HG03460 (cell line): ENCODE results near the gene TRIM63.

ENCODE experiments used
- ATAC-seq: cut with Tn5 transposase; IDR thresholded peaks from one replicate; pipeline ENCODE4 v1.9.1; 2021; ENCODE audit not compliant: unreplicated experiment

The TRIM63 gene

DNA sequence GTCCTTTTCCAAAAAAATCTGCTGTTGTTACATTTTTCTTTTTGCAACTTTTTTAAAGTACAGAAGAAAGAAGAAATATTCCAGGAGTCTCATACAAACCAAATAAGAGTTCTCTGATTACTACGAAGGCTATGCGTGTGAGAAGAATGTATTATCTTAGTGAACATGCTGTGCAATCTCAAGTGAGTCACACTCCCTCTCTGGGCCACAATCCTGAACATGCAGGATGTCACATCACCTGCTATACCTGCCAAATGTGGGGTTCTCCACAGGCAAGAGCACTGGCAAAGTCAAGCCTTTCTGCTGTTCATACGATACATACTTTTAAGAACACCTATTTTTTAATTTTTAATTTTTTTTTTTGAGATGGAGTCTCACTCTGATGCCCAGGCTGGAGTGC, 21.7 kb upstream of the TRIM63 start:
- ATAC-seq, result no peak

DNA sequence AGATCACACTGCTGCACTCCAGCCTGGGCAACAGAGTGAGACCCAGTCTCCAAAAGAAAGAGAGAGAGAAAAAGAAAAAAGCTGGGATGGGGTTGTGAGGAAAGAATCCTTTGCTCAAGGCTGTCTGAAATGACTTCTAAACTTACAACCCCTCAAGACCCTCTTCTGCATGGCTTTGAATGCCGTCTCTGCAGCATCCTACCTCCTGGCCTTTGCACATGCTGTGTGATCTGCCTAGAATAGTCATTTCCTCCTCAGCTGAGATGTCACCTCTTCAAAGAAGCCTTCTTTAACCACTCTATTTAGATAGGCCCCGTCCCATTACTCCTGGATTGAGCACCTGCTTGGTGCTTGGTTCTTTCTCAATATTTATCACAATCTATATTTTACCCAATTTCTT, 17.4 kb upstream of the TRIM63 start:
- no peak for ATAC-seq

DNA sequence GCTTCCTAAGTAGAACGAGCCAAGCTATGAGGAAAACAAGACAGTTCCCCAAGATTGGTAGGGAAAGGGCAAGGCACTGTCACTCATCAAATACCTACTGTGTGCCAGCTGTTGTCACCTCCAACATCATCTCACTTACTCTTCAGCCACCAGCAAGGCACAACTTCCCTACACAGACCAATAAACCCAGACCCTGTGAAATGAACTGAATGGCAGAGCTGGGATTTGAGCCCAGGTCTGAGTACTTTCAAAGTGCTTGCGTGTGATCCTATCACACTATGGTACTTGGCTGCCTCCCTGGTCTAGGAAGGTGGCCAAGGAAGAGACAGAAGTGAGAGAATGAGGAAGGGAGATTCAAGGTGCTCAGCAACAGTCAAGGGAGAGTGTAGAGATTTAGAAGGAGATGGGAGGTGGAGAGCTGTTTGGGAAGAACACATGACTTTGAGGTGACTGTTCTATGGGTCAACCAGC, 16.7 kb upstream of the TRIM63 start:
- no peak for ATAC-seq

DNA sequence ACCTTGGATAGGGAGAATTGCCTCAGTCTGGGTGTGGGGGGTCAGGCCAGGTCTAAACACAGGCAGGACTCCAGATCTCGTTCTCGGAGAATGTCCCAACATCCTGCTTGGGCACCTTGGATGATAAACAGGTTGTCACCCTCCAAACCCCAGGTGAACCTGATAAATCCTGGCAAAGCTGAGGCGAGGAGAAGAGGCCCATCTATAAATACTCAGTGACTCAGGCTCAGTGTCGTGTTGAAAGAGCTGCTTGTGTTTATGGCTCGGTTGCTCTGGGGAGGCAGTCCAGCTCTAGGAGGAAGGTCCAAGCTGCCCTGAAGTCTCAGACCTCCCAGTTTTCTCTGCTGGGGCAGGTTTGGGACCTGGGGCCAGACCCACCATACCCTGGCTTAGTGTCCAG, 15.8 kb upstream of the TRIM63 start:
- ATAC-seq, result no peak

DNA sequence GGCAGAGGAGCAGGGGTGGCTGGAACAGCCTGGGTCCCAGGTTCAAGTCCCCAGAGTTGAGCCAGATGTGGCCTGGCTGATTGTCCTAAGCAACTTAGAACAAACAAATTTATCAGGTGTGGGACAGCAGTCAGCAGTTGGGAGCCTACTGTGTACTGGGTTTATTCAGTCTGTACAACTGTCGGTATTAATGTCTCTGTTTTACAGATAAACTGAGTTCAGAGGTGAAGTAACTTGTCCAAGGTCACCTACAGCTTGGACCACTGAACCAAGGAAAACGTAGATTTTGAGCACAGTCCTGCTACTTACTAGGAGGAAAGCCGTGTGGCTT, 14.6 kb upstream of the TRIM63 start:
- ATAC-seq, result no peak

DNA sequence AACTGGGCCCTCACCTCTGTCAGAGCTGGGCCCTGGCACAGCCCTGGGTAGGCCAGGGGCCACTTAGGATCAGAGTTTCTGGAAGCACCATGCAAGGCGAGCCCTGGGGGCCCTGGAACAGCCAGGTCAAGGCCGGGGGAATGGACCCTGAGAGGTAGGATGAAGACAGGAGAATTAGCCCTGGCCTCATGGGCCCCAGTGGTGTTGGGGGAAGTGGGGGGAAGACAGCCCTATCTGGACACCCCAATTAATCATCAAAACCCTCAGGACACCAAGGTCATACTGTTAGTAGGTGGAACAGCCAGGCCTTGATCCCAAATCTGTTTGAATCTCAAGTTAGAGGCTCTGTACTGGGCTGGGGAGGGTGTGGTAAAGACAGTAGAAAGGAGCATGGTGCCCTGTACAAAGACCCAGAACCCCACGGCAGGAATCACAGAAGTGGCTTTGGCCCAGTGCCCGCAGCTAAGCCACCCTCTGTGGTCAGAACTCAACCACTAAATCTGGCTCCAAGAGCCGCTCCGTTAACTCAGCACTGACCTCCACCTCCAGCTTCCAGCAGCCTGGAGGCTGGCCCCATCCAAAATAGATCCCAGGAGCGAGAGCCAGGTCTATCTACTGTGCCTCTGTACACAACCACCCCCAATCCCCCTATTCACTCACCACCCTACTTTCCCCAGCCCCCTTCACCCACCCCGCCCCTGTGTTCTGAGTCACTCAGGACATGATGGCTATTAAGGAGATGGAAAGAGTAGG, 14.0 kb upstream of the TRIM63 start:
- ATAC-seq, result no peak

DNA sequence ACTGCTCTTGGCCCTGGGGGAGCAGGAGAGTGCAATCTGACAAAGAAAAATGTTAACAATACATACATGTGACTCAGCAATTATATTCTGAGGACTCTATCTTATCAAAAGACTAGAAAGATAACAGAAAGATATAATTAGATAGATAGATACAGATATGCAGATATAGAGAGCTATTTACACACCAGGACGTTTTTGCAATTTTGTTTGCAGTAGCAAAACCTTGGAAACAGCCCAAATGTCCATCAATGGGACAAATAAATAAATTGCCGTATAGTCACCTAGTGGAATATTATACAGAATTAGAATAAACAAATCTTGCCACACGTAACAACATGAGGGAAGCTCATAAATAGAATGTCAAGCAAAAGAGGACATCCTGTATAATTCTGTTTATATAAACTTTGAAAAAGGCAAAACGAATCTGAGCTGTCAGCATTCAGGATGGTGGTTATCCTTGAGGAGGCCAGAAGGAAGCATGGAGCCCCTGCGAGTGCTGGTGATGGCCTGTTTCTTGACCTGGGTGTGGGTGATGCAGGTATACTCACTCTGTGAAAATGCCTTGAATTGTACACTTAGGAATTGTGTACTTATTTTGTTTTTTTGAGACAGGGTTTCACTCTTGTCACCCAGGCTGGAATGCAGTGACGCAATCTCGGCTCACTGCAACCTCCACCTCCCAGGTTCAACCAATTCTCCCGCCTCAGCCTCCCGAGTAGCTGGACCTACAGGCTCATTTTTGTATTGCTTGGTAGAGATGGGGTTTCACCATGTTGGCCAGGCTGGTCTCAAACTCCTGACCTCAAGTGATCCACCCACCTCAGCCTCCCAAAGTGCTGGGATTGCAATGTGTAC, 12.8 kb upstream of the TRIM63 start:
- no peak for ATAC-seq

DNA sequence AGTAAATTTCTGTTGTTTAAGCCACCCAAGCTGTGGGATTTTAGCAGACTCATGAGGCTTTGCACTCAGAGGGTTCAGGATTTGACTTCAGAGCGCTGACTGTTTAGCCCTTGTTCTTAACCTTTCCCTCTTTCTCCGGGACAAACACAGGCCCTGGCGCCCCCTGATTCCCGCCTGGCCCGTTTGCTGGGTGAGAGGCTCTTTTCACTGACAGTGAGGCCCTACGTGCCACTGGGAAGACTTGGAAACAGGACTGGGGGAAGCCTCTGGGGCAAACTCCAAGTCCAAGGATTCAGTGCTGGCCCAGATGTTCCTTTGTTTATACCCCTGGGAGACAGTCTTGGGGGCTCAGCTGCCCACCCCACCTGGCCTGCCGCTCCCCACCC, 11.7 kb upstream of the TRIM63 start:
- no peak for ATAC-seq

DNA sequence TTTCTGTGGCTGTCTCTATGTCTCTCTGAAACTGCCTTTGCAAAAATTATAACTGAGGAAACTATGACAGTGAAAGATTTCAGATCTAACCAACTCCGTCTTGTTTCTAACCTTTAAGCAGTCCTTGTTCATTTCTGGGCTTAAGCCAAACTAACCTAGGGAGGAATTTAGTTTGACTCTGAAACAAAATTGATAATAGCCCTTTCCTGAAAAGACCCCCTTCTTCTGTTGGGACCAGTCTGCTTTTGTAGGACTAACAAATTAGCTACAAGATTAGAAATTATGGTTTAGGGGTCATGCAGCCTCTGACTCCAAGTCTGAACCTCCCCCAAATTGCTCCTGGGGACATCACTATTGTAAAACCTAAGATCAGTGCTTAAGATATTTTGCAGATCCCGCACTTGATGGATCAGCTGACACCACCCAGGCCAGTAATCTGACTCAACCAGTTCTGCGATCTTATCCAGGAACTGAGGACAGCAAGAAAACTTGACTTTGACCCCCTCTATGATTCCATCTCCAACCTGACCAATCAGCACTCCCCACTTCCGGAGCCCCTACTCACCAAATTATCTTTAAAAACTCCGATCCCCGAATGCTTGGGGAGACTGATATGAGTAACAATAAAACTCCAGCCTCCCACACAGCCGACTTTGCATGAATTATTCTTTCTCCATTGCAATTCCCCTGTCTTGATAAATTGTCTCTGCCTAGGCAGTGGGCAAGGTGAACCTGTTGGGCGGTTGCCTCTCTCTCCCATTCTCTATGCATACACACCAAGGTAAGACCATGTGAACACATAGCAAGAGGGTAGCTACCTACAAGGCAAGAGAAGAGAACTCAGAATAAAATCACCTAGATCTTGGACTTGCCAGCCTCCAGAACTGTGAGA, 11.1 kb upstream of the TRIM63 start:
- ATAC-seq, result no peak

DNA sequence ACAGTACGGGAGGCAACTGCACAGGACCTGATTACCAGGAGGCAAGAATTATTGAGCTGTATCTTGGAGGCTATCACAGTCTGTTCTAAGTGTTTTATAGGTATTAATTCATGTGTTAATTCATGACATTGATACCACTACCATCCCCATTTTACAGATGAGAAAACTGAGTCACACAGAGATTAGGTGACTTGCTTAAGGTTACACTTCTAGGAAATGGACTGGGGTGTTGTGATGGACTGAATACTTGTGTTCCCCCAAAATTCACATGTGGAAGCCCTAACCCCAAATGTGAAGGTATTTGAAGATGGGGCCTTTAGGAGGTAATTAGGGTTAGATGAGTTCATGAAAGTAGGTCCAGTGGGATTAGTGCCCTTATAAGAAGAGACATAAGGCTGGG, 10.1 kb upstream of the TRIM63 start:
- ATAC-seq, result no peak

DNA sequence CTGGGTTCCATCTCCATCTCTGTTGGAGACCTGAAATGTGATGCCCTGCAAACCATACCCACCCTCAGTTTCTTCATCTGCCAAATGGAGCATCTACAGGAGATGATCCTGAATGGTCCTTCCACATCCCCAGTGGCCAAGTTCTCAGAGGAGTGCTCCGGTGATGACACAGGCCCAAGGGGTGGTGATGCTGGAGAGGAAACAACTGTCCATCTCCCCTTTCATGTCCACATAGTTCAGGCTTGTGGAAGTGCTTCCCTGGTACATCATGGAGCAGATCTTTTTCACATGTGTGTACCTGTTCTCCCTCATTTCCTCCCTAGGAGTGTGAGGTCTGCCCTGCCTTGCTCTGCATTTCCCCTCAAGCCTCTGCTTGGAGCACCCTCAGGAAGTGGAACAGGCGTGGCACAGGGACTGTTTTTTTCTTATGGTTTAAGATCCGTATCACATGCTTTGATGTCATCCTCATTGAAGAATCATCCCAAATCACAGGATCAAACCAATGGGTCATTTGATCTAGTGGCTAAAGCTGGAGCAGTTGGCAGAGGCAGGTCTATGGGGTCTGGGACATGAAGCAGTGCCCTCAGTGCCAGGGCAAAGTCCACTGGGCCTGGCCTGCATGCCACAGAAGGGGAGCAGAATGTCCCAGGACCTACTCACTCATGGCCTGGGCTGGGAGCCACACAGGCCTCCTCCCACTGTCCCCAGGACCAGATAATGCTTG, 8.2 kb upstream of the TRIM63 start:
- ATAC-seq, result no peak

DNA sequence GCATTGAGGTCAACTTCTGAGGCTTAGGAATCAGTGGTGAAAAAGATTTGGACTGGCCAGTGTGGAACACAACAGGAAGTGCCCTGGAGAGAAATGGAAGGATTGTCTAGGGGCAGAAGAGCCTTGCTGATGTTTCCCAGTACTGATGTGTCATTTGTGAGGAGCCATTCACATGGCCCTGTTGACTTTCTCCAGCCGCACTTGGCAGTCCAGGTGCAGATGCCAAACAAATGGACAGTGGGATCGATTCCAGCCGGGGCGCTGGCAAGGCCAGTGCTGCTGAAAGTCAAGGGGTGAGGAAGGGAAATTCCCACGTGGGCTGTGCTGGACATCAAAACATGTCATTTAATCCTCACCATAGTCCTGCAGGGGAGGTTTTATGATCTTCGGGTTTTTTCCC, 4.9 kb upstream of the TRIM63 start:
- no peak for ATAC-seq

DNA sequence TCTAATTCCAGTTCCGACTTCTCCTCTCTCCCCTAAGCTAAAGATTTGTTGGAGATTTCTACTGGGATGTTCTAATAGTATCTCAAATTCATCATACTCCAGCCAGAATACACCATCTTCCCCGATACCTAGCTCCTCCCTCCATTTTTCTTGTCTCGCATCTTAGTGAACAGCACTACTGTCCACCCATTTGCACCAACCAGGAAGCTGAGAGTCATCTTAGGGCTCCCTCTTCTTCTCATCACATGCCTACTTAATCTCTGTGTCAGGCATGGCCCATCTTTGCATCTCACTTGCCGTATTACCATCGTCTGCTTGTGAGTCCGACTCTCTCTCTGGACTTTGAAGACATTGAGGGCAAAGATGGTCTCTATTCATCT, 3.5 kb upstream of the TRIM63 start:
- ATAC-seq, result no peak

DNA sequence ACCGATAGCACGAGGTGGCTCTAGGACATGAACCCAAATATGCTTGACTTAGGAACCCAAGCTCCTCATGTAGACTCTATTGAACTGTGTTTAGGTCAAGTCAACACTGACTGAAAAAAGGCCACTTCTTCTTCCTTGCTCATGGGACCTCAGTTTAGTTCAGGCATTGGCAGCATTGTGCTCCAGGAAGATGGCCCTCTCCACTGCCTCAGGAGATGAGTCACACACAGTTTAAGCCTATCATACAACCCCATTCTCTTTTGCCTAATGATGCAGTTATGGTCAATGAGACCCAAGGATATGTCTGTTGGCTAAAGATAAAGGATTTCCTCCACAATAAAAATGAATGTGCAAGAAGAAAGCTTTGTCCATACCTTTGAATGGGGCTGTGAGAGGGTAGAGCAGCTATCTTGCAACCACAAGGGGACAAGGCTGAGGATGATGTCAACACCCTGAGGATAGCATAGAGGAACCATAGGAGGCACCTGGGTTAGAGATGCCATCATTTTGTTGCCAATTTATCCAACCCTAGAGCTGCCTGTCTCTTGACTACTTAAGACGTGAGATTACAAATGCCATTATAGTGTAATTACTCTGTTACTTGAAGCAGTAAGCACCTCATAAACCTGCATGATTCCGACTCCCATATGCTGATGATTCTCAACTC, 3.0 kb upstream of the TRIM63 start:
- ATAC-seq, result no peak

DNA sequence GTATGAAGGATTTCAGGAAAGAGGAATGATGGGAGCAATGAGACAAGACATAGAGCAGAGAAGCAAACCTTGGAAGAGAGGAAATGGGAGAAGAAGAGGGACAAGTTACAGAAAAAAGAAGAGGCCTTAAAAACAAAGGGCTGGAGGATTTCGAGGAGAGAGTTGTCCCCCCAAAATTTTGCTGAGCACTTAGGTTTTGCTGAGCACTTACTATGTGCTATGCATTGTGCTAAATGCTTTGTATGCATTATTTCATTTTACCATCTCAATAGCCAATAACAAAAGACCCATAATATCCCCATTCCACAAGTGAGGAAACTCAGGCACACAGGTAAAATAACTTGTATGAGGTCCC, 2.5 kb upstream of the TRIM63 start:
- no peak for ATAC-seq

DNA sequence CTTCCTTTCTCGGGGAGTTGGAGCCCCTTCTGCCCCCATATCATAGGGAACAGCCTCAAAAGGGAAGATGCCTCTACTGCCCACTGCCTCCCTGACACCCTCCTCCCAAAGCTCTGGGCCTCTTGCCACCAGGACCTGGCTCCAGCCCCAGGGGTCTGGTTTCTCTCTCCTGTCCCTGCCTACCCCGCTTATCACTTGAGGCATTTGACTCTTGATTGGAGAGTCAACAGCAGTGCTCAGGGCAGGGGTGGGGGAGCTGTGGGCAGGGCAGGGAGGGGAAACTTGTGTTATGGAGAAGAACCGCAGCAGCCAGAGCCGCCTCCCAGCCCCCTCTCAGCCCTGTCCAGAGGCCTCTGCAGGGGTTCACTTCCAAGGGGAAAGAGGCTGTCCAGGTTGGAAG, 573 bp downstream of the TRIM63 start:
- ATAC-seq, result no peak

DNA sequence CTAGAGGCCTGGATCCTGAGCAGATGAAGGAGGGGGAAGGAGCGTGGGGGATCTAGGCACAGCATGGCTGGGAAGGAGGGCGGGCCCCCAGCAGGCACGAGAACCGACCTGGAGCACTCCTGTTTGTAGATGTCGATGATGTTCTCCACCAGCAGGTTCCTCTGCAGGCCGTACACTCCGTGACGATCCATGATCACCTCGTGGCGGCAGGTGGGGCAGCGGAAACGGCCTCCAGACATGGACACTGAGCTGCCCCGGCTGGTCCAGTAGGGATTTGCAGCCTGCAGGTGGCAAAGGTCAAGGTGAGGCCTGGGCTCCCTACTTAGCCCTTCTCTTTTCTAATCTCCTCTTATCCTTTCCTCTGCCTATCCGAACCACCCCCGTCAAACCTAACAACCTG, 1.3 kb downstream of the TRIM63 start:
- ATAC-seq, result no peak

DNA sequence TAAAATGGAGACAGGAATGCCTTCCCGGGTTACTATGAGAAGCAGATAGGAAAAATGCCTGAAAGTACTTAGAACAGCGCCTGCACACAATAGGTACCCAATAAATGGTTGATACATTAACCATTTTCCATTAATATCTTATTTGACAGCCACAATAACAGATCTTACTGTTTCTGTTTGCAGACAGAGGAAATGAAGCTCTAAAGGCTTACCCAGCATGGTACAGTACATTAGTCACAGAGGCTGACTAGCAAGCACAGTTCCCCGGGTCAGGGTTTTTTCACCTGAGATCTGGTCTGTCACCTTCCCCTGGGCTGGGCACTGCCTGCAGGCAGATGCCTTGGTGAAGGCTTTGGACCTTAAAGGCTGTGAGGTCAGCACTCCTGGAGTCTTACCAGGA, 2.9 kb downstream of the TRIM63 start:
- ATAC-seq, result no peak

DNA sequence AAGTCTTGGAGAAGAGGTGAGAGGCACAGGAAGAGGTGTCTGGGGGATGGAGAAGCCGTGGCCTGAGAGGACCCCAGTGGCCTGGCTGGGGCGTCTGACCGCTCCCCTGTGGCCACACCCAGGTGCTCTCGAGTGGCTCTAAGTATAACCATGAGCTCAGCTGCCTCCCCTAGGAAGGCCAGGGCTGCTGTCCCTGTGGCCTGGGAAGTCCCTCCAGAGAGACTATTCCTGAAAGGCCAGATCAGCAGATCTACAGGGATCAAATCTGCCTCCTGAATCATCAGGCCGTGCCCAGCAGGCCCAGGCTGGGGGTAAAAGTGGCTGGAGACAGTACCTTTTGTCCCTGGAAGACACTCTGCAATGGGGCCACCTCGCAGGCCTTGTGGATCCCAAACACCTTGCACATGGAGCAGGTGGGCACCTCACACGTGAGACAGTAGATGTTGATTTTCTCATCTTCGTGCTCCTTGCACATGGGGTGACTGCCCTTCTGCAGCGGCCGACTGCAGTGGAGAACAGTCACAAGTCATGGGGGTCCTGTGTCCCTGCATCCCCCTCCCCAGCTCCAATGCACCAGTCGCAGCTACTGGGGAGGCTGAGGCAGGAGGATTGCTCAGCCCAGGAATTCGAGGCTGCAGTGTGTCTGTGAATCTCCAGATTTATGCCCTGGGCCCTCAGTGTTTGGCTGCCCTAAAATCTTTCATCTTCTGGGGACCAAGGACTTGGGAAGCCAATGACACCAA, 6.4 kb downstream of the TRIM63 start:
- no peak for ATAC-seq

DNA sequence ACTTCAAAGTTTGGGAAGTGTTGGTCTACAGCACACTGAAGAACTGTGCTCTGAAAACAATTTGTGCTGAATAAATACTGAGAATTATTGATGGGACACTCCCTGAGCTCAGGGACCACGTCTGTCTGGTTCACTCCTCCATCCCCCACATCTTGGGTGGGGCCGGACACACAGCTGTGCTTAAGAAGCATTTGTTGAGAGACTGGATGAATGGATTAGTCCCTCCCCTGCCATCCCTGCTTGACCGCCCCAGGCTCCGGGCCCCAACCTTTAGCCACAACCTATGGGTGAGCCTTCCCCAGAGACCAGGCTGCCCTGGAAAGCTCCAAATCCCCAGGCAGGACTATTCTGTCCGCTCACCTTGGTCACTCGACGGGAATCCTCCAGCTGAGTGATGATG, 7.5 kb downstream of the TRIM63 start:
- ATAC-seq, result no peak
